ENCODE results near the gene CRLF2. TPM values are rescaled to one million over a fixed set of nuclear protein-coding genes. Genes with fewer than 3 reads are reported as not detected.
"Not testable (repeated sequence)": the region's sequence is repeated elsewhere in the genome, so short reads cannot be mapped to it uniquely, and the experiment has no call there.

Gene CRLF2
- total RNA-seq, 2 experiments from 2014 or later, result 0.43 to 0.51 TPM

- no peaks in the 10 kb centered on the region for H3K36me3 Mint-ChIP-seq (ENCODE audit: low read depth)
- ChIA-PET POLR2A (no interaction called here), CTCF (no interaction called here)
- TF ChIP-seq, protein P1, sequence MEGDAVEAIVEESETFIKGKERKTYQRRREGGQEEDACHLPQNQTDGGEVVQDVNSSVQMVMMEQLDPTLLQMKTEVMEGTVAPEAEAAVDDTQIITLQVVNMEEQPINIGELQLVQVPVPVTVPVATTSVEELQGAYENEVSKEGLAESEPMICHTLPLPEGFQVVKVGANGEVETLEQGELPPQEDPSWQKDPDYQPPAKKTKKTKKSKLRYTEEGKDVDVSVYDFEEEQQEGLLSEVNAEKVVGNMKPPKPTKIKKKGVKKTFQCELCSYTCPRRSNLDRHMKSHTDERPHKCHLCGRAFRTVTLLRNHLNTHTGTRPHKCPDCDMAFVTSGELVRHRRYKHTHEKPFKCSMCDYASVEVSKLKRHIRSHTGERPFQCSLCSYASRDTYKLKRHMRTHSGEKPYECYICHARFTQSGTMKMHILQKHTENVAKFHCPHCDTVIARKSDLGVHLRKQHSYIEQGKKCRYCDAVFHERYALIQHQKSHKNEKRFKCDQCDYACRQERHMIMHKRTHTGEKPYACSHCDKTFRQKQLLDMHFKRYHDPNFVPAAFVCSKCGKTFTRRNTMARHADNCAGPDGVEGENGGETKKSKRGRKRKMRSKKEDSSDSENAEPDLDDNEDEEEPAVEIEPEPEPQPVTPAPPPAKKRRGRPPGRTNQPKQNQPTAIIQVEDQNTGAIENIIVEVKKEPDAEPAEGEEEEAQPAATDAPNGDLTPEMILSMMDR (IDR thresholded peaks at IDR 0.05), result no peak
- H3K27ac Mint-ChIP-seq, result no peak overlapping the region
- no peak overlapping the region for H3K4me3 Mint-ChIP-seq
- no peaks in the 10 kb centered on the region for H3K27me3 Mint-ChIP-seq
- H3K4me1 Mint-ChIP-seq (ENCODE audit: low read depth), result peaks cover 8% of the 10 kb centered on the region
- H3K9me3 Mint-ChIP-seq, result no peaks in the 10 kb centered on the region
- intact Hi-C loops (cut with micrococcal nuclease), result no loop called here
- DNase-seq (peak; percentile 63), ATAC-seq (peak; percentile 40)
Observed at GRCh38 chrX:1239681-1240142, 27.3 kb upstream of the CRLF2 start.

GRCh38 chrX:1231850-1232465, 19.5 kb upstream of the CRLF2 start:
- H3K4me1 Mint-ChIP-seq (ENCODE audit: low read depth), result peaks cover 6% of the 10 kb centered on the region
- peak overlapping the region; percentile 12 for H3K4me3 Mint-ChIP-seq
- no peaks in the 10 kb centered on the region for H3K36me3 Mint-ChIP-seq (ENCODE audit: low read depth)
- TF ChIP-seq, protein P1 (IDR thresholded peaks at IDR 0.05), result no peak
- peaks cover 2% of the 10 kb centered on the region for H3K9me3 Mint-ChIP-seq
- POLR2A ChIA-PET, result no interaction called here
- peak; percentile 28 for DNase-seq
- CTCF ChIA-PET, result no interaction called here
- H3K27me3 Mint-ChIP-seq, result peaks cover 2% of the 10 kb centered on the region
- H3K27ac Mint-ChIP-seq, result no peak overlapping the region
- intact Hi-C loops (cut with micrococcal nuclease), result no loop called here
- ATAC-seq, result peak; percentile 53

GRCh38 chrX:1228101-1228500, 15.7 kb upstream of the CRLF2 start:
- H3K4me3 Mint-ChIP-seq; CTCF ChIA-PET; ATAC-seq; DNase-seq; POLR2A ChIA-PET; H3K36me3 Mint-ChIP-seq (ENCODE audit: low read depth); H3K27me3 Mint-ChIP-seq; intact Hi-C loops (cut with micrococcal nuclease); H3K27ac Mint-ChIP-seq; H3K9me3 Mint-ChIP-seq: not testable (repeated sequence)
- peaks cover 11% of the 10 kb centered on the region for H3K4me1 Mint-ChIP-seq (ENCODE audit: low read depth)

- ChIA-PET CTCF (no interaction called here), POLR2A (no interaction called here)
- no peaks in the 10 kb centered on the region for H3K36me3 Mint-ChIP-seq (ENCODE audit: low read depth)
- TF ChIP-seq, protein P1 (IDR thresholded peaks at IDR 0.05), result no peak
- no peaks in the 10 kb centered on the region for H3K27me3 Mint-ChIP-seq
- H3K4me1 Mint-ChIP-seq (ENCODE audit: low read depth), result peaks cover 5% of the 10 kb centered on the region
- ATAC-seq (no peak), DNase-seq (no peak)
- H3K4me3 Mint-ChIP-seq, result no peak overlapping the region
- peaks cover 10% of the 10 kb centered on the region for H3K9me3 Mint-ChIP-seq
- H3K27ac Mint-ChIP-seq, result no peak overlapping the region
- intact Hi-C loops (cut with micrococcal nuclease), result no loop called here
Observed at GRCh38 chrX:1226249-1226648, 13.8 kb upstream of the CRLF2 start.

GRCh38 chrX:1224954-1225353, 12.5 kb upstream of the CRLF2 start:
- POLR2A ChIA-PET, result no interaction called here
- CTCF ChIA-PET, result no interaction called here
- H3K9me3 Mint-ChIP-seq, result peaks cover 10% of the 10 kb centered on the region
- DNase-seq (peak; percentile 33), ATAC-seq (peak; percentile 84)
- H3K4me1 Mint-ChIP-seq (ENCODE audit: low read depth), result peaks cover 5% of the 10 kb centered on the region
- H3K36me3 Mint-ChIP-seq (ENCODE audit: low read depth), result no peaks in the 10 kb centered on the region
- peak overlapping the region; percentile 21 for H3K27ac Mint-ChIP-seq
- intact Hi-C loops (cut with micrococcal nuclease), result no loop called here
- H3K27me3 Mint-ChIP-seq, result no peaks in the 10 kb centered on the region
- no peak overlapping the region for H3K4me3 Mint-ChIP-seq
- TF ChIP-seq, protein P1 (IDR thresholded peaks at IDR 0.05), result no peak

Data from activated CD8-positive, alpha-beta T cell treated with anti-CD3 and anti-CD28 coated beads for 36 hours (primary cell).